ENCODE data around the gene CSNK2B. TPM values are rescaled to one million over a fixed set of nuclear protein-coding genes. Genes with fewer than 3 reads are reported as not detected.
A peak's percentile ranks its signal among the peaks of the same experiment; 100 is the strongest.

The CSNK2B gene
- total and polyA plus RNA-seq, 9 of the 15 experiments (the other 6 are each of a cell fraction or from before 2014, with no cell fraction given), result 120 to 1,126 (median 529) TPM

- 0 out of 2 replicates have a peak, but pooled peaks have one; percentile 51 for TF ChIP-seq ZNF609 (CRISPR knock-in tag; IDR thresholded peaks at IDR 0.05; ENCODE audit: borderline replicate concordance)
- peak; percentile 97 for TF ChIP-seq HCFC1 (IDR thresholded peaks at IDR 0.05; ENCODE audit: low read depth, low read length)
- peak; percentile 10 for TF ChIP-seq ETS2 (tag; IDR thresholded peaks at IDR 0.05; ENCODE audit: borderline replicate concordance, poor library complexity, severe bottlenecking)
- 0 out of 2 replicates have a peak, but pooled peaks have one; percentile 37 for TF ChIP-seq NR1H2 (CRISPR knock-in tag; IDR thresholded peaks at IDR 0.05)
- no peak for TF ChIP-seq COPS2 (conservative IDR thresholded peaks at IDR 0.05)
- peak; percentile 96 for TF ChIP-seq GABPB1 (CRISPR knock-in tag; IDR thresholded peaks at IDR 0.05)
- TF ChIP-seq CCAR2 (IDR thresholded peaks at IDR 0.05; ENCODE audit: low read depth, low read length), result no peak
- TF ChIP-seq STAT5A (IDR thresholded peaks at IDR 0.05; ENCODE audit: borderline replicate concordance, low read length), result peak; percentile 47; the same call in 1 of the 2 replicates
- peak; percentile 64; the same call in 1 of the 2 replicates for TF ChIP-seq E2F3 (CRISPR knock-in tag; IDR thresholded peaks at IDR 0.05)
- TF ChIP-seq HMBOX1 (IDR thresholded peaks at IDR 0.05), result no peak
- TF ChIP-seq NFE2L1 (tag; IDR thresholded peaks at IDR 0.05; ENCODE audit: borderline replicate concordance, low read depth), result no peak
- TF ChIP-seq TEAD2 (tag; IDR thresholded peaks at IDR 0.05), result no peak
- TF ChIP-seq HDAC6 (IDR thresholded peaks at IDR 0.05; ENCODE audit: low read depth, low read length), result no peak
- TF ChIP-seq ZNF133 (CRISPR knock-in tag; IDR thresholded peaks at IDR 0.05), result peak; percentile 70; the same call in 1 of the 2 replicates
- no peak for TF ChIP-seq TOE1 (IDR thresholded peaks at IDR 0.05; ENCODE audit: borderline replicate concordance)
- no peak; the same call in 1 of the 2 replicates for TF ChIP-seq TOE1 (CRISPR knock-in tag; IDR thresholded peaks at IDR 0.05; ENCODE audit: borderline replicate concordance, low read depth)
- TF ChIP-seq PRPF4 (IDR thresholded peaks at IDR 0.05; ENCODE audit: insufficient read depth, low read depth, low read length, poor library complexity, severe bottlenecking), result peak; percentile 70
- no peak for TF ChIP-seq HOMEZ (CRISPR knock-in tag; IDR thresholded peaks at IDR 0.05)
- TF ChIP-seq ZKSCAN8 (CRISPR knock-in tag; IDR thresholded peaks at IDR 0.05), result no peak
- TF ChIP-seq DACH1 (IDR thresholded peaks at IDR 0.05; ENCODE audit: partially characterized antibody), result no peak
Measured at GRCh38 chr6:31665501-31666336, at the start of gene CSNK2B (continued).
